Adipose tissue (tissue), 3 donors: Measurements from ENCODE around the gene C1orf116. TPM values are rescaled to one million over a fixed set of nuclear protein-coding genes. Genes with fewer than 3 reads are reported as not detected.

Source experiments
- H3K27ac ChIP-seq: one replicate; pipeline ENCODE4 v1.5.1; 2013; ENCODE audit warnings: low read depth, low read length
- WGBS, 3 donors: extraction: QIAGEN DNeasy Blood & Tissue Kit; methylation state at CpG; one replicate each; pipeline ENCODE4 v1.1.7; 2013; 5-methylcytosine and 5-hydroxymethylcytosine counted together
- polyA plus RNA-seq, 3 donors: library from polyadenylated mRNA; stranded (reverse); fragments of 200-250 nt; gene quantifications; one replicate each; pipeline ENCODE4 v1.2.3, GENCODE V29; 2013
- donor health status: healthy with polysubstance abuse.
- donor health status: Bipolar disorder and iron deficiency.
- donor health status: healthy.

C1orf116 gene
- polyA plus RNA-seq, 3 donors = 0.34 to 5.6 (median 2.3) TPM

DNA sequence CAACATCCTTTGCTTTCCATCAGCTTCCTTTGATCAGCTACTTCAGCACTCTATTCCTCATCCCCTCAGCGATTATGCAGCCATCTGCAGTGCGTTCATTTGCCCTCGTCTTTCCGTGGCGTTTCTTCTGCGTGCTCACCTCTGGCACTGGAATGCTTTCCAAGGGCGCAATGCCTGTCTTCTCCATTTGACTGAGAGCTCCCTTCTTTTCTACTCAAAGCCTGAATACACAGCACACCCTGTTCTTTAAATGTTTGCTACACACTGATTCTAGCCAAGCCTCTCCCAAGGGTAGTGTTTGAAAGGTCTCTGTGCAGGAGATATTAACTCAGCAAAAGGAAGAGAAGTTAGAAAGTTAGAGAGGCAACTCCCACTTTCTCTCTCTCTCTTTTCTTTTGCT, 22.6 kb downstream of the C1orf116 start:
- no peak overlapping the region for H3K27ac ChIP-seq
- 65 to 74% (median 66%) methylated on average over 7 of the region's 7 CpGs for WGBS, 3 donors

DNA sequence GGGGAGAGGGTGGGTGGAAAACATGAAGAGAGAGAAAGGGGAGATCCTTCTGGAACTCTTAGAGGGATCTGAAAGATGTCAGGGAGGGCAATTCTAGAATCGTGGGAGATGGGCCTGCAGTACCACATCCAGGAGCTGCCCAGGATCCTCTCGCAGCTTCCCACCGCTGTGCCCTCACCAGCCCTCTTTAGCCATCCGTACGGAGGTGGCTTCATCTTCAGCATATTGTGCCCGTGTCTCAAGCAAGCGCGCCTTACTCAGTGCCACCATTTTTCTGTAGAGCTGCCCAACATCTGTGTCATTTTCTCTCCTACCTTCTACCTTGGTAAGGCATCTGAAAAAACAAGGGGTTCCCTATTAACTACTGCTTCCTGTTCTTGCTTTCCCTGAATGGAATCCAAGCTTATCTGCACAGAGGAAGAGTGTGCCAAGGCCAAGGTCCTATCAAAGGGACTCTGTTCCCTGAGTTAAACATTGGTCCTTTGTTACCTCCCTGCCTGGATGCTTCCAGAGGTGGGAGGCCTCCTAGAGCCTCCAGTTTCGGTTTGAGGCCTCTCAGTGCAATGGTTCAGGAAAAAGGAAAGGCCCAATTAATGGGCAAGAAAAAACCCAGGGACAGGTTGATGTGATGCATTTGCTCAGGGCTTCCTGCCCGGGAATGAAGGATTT, 23.2 kb downstream of the C1orf116 start:
- 82 to 91% (median 91%) methylated on average over 10 of the region's 10 CpGs for WGBS, 3 donors
- no peak overlapping the region for H3K27ac ChIP-seq

DNA sequence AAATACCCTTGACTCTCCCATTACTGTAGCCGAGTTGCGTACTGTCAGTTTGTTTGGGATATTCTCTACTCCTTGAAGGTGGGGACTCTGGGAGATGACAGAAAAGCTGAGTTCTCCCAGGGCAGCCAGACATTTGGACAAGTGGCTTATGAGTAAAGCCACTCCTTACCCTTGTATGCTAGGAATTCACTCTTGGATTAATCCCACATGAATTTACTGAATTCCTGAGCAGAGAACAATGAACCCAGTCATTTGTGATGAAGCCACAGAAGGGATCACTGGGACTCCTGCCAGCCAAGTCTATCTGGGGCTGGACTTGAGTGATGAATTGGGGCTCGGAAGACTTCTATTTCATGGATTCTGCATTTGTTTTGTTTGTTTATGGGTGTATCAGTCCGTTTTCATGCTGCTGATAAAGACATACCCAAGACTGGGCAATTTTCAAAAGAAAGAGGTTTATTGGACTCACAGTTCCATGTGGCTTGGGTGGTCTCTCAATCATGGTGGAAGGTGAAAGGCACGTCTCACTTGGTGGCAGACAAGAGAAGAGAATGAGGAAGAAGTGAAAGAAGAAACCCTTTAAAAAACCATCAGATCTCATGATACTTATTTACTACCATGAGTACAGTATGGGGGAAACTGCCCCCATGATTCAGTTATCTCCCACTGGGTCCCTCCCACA, 25.1 kb downstream of the C1orf116 start:
- 58 to 79% (median 67%) methylated on average over 5 of the region's 5 CpGs for WGBS, 3 donors
- H3K27ac ChIP-seq = no peak overlapping the region

DNA sequence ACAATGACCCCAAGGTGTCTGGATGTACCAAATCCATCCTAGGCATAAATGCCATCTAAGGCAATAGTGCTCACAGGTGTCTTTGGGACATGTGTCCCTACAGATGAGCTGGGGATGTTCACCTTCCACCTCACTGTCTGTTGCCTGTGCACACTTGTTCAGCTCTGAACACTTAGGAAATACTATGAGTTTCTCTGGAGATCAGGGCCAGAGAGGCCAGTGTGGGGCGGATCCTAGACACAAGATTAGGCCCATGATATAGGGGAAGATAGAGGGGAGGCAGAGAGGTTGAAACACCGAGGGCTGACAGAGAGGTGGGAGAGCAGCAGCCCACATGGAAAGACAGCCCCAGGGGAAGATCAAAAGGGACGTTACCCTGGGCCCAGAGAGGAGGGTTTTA, 25.6 kb downstream of the C1orf116 start:
- no peak overlapping the region for H3K27ac ChIP-seq
- WGBS, 3 donors = 61 to 73% (median 68%) methylated on average over 3 of the region's 3 CpGs

DNA sequence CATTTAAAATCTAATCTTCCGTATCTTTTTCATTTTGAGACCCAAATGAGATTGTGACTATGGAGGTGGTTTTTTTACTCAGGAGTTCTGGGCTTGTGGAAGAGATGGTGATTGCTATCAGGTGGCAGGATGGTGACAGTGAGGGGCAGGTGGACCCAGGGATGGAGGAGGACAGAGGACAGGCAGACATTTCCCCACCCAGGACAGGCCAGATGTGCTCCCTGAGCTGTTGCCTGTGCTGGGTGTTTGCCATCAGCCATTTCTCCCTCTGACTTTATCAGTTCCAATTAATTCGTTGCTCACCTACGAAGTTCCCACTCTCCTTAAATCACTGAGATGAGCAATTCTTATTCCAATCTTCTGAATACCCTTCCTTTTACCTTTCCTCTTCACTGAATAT, 26.5 kb downstream of the C1orf116 start:
- H3K27ac ChIP-seq = no peak overlapping the region
- 70 to 89% (median 82%) methylated on average over 3 of the region's 3 CpGs for WGBS, 3 donors

DNA sequence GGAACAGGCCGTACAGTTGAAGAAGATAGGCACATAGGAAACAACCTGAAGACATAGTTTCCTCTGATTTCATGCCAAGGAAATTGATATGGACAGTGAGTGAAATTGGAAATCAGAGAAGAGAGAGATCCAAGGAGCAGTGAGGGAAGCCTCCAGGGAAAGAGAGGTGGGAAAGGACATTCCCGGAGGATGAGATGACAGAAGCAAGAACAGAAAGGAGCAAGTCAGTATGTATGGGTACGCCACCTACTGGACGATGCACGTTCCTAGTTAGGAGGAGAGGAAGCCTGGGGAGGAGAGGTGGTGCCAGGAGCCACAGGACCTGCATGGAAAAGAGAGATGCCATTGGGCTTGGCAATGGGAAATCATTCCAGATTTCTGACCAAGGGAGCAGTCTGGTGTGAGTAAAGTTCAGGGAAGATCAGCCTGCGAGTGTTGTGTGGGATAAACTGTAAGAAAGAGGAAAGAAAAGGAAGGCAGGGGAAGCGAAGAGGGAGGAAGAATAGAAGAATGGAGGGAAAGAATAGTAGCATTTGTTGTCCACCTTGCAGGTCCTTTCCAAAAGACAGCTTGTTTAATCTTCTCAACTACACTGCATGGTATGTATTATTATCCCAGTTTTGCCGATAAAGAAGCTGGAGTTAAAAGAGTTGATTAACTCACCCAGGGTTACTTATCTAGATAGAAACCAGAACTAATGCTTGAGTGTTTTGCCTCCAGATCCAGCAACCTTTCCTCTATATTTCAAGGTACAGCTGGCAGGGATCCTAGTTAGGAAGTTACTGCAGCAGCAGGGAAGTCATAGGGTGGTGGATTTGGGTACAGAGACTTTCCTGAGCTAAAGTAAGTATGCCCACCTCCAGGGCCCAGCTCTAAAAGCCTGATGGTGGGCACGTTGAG, 27.4 kb downstream of the C1orf116 start:
- no peak overlapping the region for H3K27ac ChIP-seq
- WGBS, 3 donors = 36 to 43% (median 37%) methylated on average over 9 of the region's 9 CpGs

DNA sequence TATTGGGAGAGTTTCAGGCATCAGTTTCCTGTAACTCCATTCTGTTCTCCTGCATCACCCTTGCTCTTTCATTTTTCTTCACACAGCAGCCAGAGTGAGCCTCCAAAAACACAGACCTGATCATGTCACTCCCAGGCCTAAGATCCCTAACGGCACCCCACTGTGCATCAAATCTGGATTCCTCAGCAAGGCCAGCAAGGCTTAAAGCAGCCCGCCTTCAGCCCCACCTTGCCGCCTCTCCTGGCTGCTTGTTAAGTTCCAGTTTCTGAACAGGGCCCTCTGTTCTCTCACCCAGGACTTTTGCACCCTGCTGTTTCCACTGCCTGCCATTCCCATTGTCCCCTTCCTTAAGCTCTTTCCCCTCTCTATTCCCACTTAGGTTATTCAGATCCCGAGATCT, 29.3 kb downstream of the C1orf116 start:
- 87 to 93% (median 90%) methylated on average over 4 of the region's 4 CpGs for WGBS, 3 donors
- H3K27ac ChIP-seq = no peak overlapping the region

DNA sequence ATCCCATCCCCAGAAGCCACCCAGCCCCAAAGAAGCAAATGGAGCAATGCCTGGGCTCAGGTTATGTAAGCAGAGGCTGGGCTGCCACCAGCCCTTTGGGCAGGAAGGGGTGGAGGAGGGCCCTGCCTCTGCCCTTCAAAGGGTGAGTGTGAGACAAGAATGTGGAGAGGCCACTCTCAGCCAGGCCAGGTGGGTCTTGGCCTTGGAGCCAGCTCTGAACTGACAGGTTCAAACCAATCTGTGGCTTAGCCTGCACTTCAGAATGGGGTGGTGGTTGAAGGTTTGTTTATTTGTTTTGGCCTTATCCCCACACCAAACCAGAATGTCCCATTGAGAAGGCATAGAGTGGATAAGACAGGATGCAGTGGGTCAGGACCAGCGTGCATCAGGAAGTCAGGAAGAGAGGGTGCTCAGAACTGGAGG, 29.8 kb downstream of the C1orf116 start:
- 44 to 59% (median 58%) methylated on average over 1 of the region's 1 CpG for WGBS, 3 donors
- no peak overlapping the region for H3K27ac ChIP-seq

DNA sequence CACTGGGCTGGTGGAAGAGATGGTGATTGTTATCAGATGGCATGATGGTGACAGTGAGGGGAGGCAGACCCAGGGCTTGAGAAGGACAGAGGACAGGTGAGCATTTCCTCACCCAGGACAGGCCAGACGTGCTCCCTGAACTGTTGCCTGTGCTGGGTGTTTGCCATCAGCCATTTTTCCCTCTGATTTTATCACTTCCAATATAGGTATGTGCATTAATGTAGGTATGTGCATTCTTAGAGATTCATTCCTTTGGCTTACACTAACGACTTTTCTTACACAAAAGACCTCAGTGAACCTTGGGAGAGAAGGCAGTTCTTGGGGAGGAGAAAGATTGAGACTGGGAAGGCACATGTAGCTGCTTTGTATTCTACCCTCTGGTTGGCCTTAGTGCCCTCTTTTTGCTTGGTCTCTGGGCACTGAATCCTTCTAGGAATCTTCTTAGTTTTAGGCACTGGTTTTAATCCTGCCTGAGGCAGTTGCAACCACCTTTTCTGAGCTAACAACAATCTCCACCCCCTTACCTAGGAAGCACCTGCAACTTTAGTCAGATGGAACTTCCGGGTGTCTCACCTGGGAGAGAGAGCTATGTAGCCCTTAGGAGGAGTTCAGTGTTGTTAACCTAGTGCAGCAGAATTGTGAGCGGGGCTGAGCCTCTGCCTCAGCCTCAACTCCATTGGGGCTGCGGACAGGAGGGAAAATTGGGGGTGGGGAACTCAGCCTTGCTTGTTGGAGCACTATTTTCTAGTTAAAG, 30.9 kb downstream of the C1orf116 start:
- no peak overlapping the region for H3K27ac ChIP-seq
- WGBS, 3 donors = 77 to 86% (median 86%) methylated on average over 5 of the region's 5 CpGs

DNA sequence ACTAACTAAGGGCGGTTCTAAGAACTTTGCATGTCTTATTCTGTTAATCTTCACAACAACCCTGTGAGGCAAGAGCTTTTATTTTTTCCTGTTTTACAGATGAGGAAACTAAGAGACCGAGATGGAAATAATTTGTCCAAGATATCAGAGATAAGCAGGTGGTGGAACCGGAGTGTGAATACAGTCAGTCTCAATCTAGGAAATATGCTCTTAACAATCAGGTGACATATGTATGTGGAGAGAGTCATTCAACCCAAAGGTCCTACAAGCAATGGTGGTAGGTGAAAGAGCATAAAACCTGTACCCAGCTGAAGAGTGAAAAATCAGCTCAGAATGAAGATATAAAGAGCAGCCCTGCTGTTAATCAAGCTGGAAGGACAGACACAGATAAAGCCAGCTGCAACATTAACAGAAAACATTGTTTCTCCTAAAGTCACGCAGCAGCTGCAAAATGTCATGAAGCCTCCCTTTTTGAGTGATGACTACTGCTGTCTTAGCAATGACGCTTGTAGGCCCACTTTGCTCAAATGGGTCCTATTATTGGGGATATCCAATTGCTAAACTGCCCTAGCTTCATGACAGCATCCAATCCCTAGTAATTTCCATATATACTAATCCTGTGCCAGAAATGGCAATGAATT, 31.8 kb downstream of the C1orf116 start:
- WGBS, 3 donors = 60 to 81% (median 65%) methylated on average over 5 of the region's 5 CpGs
- no peak overlapping the region for H3K27ac ChIP-seq

DNA sequence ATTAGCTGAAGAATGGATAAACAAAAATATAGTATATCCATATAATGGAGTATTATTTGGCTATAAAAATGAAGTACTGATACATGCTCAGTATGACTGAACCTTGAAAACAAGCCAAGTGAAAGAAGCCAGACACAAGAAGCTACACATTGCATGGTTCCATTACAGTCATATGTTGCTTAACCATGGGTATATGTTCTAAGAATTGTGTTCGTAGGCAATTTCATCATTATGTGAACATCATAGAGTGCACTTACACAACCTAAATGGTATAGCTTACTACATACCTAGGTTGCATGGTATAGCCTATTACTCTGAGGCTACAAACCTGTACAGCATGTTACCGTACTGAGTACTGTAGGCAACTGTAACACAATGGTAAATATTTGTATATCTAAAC, 33.7 kb downstream of the C1orf116 start:
- 55 to 88% (median 72%) methylated on average over 2 of the region's 2 CpGs for WGBS, 3 donors
- H3K27ac ChIP-seq = no peak overlapping the region

DNA sequence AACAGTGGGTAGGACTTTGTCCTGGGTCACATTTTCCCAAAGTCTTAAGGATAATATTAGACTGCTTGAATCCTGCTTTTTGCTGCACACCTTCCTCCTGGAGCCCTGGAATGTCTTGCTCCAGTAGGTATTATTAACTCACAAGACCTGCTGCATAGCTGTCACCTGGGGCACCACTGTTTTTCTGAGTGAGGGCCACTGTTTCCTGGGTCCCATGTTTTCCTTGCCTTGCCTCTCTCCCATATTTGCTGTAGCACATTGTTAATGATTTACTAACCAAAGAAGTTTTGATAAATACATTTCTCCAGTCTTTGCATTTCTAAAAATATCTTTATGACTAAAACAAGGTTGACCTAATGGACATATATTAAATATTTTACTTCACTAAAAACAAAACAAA, 39.8 kb downstream of the C1orf116 start:
- H3K27ac ChIP-seq = no peak overlapping the region

DNA sequence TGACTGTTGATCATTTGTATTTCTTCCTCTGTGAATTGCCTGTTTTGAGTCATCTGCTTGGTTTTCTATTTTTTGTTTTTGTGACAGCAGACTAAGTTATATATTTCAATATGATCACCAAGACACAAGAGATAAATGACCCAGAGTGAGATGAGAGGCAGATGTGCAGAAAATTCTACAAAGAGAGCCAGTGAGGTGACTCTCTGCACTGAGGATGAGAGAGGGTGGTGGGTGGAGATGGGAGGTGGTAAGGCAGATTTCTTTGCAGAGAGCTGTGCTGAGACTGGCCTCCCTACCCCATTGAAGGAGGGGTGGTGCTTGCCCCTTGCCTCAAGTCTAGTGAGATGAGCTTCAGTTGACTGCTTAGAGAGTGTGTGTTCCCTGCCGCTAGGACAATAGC, 44.7 kb downstream of the C1orf116 start:
- 94 to 100% (median 98%) methylated on average over 1 of the region's 1 CpG for WGBS, 3 donors

DNA sequence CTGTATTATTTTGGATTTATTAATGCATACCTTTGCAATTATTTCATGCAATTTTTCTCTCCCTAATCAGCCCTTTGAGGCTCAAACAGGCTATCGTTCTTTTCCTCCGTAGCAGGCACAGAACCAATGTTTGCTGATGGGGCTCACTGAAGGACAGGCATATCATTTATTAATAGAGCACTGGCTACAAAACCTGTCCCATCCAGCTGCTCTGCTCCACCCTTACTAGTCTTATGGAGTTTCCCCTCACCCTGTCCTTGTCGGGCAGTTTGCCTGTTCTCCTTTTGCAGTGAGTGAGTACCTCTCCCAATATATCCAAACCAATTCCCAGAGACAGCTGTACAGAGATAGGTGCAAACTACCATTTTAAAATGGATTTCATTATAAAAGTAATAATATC, 45.7 kb downstream of the C1orf116 start:
- H3K27ac ChIP-seq = no peak overlapping the region
- WGBS, 3 donors = 31 to 75% (median 64%) methylated on average over 3 of the region's 3 CpGs

More for the DNA sequence above, 44.7 kb downstream of the C1orf116 start:
- H3K27ac ChIP-seq = no peak overlapping the region

DNA sequence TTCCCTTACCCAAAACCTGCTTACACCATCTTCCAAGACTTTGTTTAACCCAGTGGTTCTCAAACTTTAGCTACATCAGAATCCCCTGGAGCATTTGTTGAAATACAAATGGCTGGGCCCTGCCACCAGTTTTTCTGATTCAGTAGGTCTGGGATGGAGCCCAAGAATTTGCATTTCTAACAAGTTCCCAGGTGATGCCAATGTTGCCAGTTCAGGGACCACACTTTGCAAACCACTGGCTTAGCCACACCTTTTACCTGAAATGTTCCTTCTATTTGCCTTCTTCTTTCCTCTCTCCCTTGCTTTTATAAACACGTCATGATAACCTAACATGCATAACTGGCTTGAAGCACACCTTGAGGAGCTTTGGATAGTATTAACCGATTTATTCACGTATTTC, 46.2 kb downstream of the C1orf116 start:
- no peak overlapping the region for H3K27ac ChIP-seq
- WGBS, 3 donors = 66 to 84% (median 83%) methylated on average over 3 of the region's 3 CpGs

DNA sequence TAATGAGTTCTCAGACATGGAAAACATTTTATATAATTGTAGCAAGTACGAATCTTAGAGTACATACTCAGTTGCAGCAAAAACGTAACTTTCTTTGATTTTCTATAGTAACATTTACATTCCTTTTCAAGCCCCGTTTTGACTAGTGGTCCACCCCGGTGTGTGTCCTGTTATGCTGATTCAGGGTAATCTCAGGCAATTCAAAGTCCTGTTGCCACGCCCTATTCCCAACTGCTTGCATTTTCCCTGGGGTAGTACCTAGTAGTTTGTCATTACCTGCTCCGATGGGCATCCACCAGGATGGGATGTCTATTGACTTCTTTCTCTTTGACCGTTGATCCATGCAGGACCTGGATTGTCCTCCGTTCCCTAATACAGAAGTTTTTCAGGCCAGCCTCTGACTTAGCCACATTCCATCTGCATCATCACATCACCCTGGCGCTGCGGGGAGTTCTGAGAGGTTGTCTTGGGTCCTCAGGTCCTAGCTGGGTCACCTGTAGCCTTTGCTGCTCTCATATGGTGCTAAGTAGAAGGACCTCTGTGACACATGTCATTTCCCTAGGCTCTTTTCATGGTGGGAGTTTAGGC, 47.3 kb downstream of the C1orf116 start:
- WGBS, 3 donors = 70 to 79% (median 78%) methylated on average over 10 of the region's 10 CpGs

DNA sequence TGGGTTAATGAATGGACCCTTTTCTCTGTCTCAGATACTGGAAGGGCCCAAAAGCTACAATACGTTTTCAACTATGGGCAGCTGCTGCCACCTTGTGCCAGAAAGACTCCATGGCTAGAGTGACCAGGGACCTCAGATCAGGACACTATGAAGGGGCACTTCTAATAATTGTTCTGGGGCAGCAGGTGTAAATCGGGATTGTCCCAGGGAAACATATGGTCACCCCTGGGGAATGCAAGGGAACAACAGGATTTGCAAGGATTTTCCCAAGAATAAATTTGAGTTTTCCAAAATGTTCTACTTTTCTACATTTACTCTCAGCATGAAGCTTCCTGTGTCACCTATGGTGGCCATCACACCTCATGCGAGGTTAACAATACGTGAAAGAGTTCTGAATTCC, 50.3 kb downstream of the C1orf116 start:
- 26 to 37% (median 27%) methylated on average over 4 of the region's 4 CpGs for WGBS, 3 donors
- no peak overlapping the region for H3K27ac ChIP-seq

More for the DNA sequence above, 47.3 kb downstream of the C1orf116 start:
- H3K27ac ChIP-seq = no peak overlapping the region
